Stimulated activated CD4-positive, alpha-beta T cell treated with anti-CD3 and anti-CD28 coated beads, Interleukin-4, amount 100 ng/mL, for 24 hours (primary cell): ENCODE data around the gene FOXD3.
A peak's percentile ranks its signal among the peaks of the same experiment; 100 is the strongest.

Experiments
- DNase-seq: peaks from one replicate; pipeline ENCODE4 v3.0.0-alpha.2; 2020

FOXD3 gene

GRCh38 chr1:63362578-63362977 lies 40.2 kb downstream of the FOXD3 start:
- DNase-seq: no peak

- no peak for DNase-seq
These were observed 40.6 kb downstream of the FOXD3 start for GRCh38 chr1:63363014-63363413.

GRCh38 chr1:63366908-63367214 lies 44.5 kb downstream of the FOXD3 start:
- DNase-seq: no peak

- peak; percentile 93 for DNase-seq
These were observed 45.1 kb downstream of the FOXD3 start, which contains the start of gene ALG6 for GRCh38 chr1:63367215-63368103. Gene ALG6 (plus strand): TSS chr1:63367627. CDS start chr1:63370978, 3,351 bp downstream.

GRCh38 chr1:63368131-63368530 lies 45.8 kb downstream of the FOXD3 start:
- no peak for DNase-seq
